ENCODE results near the gene RALGPS1.

Gene RALGPS1

GRCh38 chr9:127258606-127259471, 344.3 kb downstream of the RALGPS1 start:
- no peak for DNase-seq (ENCODE audit: low spot score)

GRCh38 chr9:127262602-127263001, 348.0 kb downstream of the RALGPS1 start:
- no peak for DNase-seq (ENCODE audit: low spot score)

GRCh38 chr9:127263237-127263636, 348.7 kb downstream of the RALGPS1 start:
- no peak for DNase-seq (ENCODE audit: low spot score)

GRCh38 chr9:127263664-127264063, 349.1 kb downstream of the RALGPS1 start:
- no peak for DNase-seq (ENCODE audit: low spot score)

- no peak for DNase-seq (ENCODE audit: low spot score)
These were observed 350.1 kb downstream of the RALGPS1 start, which contains the start of gene GARNL3 for GRCh38 chr9:127264462-127265219. Gene GARNL3, plus strand, starts transcription at chr9:127264774. Its CDS starts 104 bp downstream, at chr9:127264878.

- no peak for DNase-seq (ENCODE audit: low spot score)
These were observed 353.4 kb downstream of the RALGPS1 start for GRCh38 chr9:127267793-127268525.

GRCh38 chr9:127269449-127269848, 354.9 kb downstream of the RALGPS1 start:
- no peak for DNase-seq (ENCODE audit: low spot score)
